ENCODE data around the gene STIP1.

STIP1 gene

DNA sequence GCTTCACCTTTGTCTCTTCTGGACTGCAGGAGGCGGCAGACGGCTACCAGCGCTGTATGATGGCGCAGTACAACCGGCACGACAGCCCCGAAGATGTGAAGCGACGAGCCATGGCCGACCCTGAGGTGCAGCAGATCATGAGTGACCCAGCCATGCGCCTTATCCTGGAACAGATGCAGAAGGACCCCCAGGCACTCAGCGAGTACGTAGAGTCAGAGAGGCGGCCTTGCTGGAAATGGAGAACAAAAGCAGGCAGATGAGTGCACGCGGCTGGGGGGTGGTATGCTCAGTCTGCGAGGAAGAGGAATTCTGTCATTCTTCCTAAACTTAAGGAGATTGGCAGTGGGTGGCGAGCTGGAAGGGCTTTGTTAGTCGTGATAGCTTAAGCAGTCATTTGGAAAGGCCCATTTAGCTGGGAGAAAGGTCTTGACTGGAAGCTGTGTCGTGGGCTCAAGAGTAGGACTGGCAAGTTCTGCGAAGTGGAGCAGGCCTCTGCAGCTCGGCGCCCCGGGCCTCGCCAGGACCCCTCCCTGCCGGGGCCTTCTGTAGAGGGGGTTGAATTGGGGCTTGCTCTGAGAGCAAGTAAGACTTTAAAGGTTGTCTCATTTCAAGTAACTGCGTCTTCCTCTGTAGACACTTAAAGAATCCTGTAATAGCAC is 17.6 kb downstream of the STIP1 start:
- DNase-seq, result no peak

DNA sequence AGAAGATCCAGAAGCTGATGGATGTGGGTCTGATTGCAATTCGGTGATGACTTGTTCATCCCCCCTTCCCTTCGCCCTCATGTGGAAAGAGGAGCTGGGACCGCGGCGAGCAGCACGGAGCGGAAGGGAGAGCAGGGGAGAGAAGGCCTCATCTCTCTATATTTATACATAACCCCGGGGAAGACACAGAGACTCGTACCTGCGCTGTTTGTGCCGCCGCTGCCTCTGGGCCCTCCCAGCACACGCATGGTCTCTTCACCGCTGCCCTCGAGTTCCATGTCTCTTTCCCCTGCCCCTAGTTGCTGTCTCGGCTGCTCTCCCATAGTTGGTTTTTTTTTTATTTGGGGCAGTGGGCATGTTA is 18.1 kb downstream of the STIP1 start:
- no peak for DNase-seq

DNA sequence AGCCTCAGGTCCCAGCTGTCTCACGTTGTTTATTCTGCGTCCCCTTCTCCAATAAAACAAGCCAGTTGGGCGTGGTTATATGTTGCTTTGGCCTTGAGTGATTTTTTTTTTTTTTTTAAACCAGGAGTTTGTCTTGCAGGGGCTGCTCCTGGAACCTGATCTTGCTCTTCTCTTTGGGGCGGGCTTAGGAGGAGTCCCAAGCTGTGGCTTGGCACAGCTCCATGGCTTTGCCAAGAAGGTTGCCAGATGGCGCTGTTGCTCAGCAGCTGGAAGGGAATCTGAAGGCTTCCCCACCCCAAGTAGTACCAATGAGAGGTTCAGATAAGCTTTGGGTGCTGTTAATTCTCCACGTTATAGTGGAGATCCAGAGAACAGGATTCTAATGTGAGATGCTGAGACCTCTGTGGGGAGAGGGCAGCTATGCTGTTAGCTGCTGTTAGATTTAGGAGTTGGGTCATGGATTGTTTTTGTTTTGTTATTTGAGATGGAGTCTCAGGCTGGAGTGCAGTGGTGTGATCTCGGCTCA is 18.6 kb downstream of the STIP1 start:
- DNase-seq, result peak; percentile 86

DNA sequence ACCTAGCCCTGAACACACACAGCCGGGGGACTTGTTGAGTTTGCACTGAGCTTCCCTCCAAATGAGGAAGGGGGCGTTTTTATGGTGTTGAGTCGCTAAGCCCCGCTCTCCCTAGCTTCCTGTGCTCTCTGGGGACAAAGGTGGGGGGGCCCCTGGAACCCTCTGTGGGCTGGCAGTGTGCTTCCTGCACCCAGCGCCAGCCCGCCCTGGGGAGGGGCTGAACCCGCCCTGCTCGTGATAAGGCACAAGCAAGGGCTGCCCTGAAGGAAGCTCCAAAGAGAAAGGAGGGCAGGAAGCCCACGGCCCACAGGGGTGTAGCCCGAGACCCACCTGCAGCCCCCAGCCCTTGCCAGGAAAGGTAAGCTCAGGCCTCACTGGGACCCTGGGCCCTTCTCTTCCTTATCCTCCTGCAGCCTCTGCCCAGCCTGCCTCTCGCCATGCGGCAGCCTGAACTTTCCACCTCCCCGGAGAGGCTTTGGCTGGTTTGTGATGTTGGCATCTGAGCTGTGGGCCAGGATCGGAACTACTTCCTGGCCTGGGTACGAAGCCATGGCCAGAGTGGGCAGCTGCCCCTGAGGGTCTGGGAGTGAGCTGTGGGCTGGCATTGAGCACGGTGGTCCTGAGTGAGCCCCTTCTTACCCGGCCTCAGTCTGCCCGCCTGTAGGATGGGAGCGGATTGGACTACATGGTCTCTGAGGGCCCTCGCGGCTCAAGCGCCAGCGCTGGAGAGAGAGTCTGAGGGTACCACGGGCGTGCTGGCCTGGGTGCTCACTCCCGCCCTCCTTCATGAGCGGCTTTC is 20.7 kb downstream of the STIP1 start, which contains the start of gene FERMT3:
Gene FERMT3 (plus strand): TSS at position 265 of the 799 bp plus-strand sequence. CDS start 644 bp downstream, outside the sequence.
- peak; percentile 76 for DNase-seq

DNA sequence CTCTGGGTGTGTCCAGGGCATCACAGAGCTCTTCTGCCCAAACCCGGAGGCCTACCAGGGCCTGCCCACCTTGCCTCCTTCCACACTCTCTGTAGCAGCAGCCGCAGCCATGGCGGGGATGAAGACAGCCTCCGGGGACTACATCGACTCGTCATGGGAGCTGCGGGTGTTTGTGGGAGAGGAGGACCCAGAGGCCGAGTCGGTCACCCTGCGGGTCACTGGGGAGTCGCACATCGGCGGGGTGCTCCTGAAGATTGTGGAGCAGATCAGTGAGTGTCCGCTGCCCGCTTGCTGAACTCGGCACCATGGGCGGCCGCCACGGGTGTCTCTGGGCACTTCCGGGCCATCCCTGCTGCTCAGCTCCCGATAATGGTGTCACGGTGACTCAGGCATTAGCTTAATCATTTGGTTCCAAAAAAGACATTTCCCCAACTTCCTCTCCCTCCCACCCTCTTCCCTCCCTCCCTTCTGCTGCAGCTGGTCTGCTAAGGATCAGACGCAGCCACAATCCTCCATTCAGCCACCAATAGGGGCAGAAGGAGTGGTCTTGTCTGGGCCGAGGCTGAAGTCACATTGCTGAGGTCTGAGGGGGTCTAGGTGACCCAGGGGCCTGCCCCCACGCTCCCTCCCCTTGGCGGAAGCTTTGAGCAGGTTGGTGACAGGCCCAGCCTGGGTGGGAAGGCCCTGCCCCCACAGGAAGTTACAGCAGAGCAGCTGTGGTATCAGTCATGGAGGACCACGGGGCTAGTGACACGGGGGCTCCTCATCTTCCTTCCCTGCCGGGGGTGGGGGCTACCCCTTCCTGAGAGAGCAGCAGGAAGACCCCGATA is 21.5 kb downstream of the STIP1 start:
- peak; percentile 83 for DNase-seq

DNA sequence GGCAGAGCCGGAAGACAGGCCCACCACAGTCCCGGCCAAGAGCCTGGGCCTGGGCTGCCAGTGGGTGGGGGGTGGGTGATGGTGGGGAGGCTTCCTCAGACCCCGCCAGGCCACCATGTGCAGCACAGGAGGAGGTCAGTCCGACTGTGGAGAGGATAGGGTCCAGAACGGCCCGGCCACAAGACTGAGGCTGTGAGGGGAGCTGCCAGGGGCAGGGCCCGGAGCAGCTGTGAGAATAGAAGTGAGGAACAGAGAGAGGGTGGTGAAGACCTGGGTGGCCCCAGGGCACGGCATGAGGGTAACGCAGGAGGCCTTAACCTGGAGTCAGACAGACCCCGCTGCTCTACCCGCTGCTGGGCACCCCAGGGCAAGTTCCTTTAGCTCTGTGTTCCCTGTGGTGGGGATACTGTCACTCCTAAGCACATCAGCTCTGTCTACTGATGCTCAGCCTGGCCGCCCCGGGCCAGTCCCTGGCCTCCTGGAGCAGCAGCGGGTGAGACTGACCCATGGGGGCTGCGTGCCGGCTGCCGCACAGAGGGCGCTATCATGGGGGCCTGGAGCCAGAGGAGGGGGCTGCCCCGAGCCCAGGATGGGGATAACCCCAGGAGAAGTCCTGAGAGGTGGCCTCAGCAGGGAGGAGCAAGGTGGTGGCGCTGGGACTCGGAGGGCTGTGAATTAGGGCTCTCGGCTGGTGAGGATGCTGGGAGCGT is 22.3 kb downstream of the STIP1 start:
- DNase-seq, result no peak

DNA sequence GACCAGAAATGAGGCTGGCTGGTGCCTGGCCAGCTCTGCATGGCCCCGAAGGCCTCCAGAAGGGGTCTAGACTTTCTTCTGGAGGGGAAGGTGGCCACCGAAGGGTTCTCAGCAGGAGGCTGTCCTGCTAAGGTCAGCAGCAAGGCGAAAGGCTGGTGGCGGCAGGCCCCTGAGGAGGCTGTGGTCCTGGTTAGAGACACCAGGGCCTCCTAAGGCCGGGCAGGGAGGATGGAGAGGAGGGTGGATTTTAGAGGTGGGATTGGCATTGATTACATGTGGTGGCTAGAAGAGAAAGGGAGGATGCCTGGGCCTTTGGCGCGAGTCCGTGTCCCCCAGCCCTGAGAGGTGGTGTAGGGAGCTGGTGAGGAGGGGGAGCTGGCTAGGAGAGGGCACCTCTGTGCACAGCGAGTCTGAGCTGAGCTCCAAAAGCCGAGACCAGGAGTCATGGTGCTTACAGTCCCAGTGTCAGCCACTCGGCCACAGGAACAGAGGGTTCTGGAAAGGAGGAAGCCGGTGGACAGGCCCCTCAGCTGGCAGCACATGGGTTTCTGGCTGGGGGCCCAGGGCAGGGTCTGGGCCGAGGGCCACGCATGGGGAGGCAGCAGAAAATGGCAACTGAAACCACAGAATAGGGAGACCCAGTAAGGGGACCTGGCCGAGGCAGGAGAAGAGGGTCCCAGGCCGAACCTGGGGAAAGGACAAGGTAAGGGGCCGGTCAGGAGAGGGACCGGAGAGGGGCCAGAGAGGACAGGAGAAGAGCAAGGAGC is 23.0 kb downstream of the STIP1 start:
- no peak for DNase-seq

DNA sequence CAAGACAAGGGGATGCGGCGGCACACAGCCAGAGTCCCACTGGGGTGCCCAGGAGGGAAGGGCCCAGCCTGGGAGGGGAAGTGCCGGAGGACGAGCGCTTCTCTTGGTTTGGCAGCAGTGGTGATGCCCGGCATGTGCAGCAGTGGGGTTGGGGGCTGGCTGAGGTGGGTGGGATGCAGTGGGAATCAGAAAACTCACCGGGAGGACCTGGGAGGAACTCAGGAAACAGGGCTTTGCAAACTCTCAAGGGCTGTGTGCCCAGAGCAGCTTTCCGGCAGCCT is 23.5 kb downstream of the STIP1 start:
- DNase-seq, result no peak

DNA sequence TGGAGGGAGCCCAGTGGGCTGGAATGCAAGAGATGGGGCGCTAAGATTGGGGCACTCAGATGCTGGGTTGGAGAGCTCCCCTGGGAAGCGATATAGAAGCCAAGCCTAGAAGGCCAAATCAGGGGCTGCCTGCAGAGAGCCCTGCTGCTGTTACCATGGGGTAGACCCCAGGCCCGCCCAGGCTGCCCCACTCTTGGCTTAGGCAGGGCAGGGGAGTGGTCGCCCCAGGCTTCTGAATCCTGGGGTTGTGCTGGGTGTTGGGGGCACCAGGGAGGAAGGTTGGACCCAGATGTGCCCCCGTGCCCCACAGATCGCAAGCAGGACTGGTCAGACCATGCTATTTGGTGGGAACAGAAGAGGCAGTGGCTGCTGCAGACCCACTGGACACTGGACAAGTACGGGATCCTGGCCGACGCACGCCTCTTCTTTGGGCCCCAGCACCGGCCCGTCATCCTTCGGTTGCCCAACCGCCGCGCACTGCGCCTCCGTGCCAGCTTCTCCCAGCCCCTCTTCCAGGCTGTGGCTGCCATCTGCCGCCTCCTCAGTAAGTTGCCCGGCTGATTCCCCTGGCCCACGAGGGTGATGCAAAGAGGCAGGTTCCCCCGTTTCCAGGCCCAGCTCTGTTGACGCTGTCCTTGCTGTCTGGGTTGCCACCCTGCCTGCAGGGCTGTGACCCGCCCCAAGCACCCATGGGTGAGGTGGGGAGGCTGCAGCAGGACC is 24.5 kb downstream of the STIP1 start:
- DNase-seq, result no peak

DNA sequence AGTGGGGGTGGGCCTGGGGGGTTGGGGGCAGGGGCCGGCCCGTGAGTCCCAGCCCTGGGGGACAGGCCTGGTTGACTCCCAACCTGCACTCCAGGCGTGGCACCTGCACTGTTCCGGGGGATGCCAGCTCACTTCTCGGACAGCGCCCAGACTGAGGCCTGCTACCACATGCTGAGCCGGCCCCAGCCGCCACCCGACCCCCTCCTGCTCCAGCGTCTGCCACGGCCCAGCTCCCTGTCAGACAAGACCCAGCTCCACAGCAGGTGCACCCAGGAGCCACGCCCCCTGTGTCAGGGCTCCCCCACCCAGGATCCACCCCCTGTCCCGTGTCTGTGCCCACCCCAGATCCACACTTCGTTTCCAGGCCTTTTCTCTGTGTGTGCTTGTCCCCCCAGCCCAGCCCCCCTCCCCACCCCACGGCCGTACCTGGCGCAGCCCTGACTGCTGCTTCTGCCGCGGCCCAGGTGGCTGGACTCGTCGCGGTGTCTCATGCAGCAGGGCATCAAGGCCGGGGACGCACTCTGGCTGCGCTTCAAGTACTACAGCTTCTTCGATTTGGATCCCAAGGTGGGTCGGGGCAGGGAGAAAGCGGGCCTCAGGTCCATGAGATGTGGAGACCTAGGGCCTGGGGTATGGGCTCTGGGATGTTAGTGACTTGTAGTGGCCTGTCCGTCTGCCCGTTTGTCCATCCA is 25.4 kb downstream of the STIP1 start:
- no peak for DNase-seq

DNA sequence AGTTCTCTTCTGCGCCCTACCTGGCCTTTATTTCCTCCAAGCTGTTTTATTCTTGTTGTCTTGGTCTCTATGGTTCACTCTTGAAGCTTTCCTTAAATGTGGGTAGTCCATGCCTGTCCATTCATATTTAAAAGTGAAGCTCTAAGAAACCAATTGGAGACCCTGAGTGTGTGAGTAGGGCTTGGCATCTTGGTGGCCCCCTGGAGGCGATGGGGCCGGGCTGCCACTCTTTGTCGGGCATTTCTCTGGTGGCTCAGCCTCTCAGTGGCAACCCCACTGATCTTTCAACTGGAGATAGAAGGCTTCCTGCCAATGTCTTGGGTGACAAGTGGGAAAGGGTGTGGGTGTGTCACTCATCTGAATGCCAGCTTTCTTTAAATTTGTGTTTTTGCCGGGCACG is 30.9 kb downstream of the STIP1 start:
- no peak for DNase-seq

DNA sequence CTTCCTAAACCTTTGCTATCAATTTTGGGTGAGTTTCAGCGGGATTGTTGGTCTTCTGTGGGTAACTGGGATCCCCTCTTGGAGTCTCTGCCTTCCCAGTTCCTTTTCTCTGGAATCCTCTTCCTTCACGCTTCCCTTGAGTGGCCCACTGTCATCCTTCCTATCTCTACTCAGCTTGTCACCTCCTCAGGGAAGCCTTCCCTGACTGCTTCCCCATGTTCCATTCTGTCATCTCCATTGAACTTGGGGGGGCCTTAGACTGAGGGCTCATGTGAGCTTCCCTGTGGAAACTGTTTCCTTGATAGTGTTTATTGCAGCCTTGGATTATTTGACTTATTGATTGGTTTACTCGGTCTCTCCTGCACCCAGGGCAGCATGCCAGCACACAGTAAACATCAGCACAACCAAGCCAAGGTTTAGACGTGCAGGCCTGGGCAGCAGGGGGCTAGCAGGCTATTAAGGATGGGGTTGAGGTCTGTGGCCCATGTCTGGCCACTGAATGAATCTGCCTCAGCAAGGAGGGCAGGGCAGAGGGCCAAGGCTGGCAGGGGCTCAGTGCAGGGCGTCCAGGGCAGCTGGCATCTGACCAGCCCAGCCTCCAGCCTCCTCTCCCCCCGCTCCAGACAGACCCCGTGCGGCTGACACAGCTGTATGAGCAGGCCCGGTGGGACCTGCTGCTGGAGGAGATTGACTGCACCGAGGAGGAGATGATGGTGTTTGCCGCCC is 32.8 kb downstream of the STIP1 start:
- DNase-seq, result no peak

DNA sequence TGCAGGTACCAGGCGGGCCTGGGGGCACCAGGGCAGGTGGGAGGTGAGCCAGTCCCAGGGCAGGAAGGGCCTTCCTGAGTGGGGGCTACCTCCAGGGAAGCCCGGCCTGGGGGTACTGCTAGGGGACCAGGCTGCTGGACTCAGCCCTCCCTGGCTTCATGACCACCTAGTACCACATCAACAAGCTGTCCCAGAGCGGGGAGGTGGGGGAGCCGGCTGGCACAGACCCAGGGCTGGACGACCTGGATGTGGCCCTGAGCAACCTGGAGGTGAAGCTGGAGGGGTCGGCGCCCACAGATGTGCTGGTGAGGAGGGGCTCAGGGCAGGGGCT is 33.3 kb downstream of the STIP1 start:
- DNase-seq, result no peak

DNA sequence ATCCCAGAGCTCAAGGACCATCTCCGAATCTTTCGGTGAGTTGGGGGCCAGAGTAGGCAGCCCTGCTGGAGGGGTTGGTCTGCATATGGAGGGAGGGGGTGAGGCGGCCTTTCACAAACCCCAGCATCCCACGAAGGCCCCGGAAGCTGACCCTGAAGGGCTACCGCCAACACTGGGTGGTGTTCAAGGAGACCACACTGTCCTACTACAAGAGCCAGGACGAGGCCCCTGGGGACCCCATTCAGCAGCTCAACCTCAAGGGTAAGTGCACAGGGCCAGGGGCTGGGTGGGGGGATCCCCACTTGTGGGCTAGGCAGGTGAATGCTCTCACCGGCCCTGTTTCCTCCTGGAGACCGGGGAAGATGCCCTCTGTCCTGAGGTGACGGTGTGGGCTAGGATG is 33.8 kb downstream of the STIP1 start:
- DNase-seq, result no peak

DNA sequence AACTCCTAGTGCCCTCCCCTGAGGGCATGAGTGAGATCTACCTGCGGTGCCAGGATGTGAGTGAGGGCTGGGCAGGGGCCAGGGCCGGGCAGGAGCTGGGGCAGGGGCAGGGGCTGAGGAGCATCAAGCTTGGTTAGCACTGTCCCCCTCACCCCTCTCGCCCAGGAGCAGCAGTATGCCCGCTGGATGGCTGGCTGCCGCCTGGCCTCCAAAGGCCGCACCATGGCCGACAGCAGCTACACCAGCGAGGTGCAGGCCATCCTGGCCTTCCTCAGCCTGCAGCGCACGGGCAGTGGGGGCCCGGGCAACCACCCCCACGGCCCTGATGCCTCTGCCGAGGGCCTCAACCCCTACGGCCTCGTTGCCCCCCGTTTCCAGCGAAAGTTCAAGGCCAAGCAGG is 34.3 kb downstream of the STIP1 start:
- DNase-seq, result no peak

DNA sequence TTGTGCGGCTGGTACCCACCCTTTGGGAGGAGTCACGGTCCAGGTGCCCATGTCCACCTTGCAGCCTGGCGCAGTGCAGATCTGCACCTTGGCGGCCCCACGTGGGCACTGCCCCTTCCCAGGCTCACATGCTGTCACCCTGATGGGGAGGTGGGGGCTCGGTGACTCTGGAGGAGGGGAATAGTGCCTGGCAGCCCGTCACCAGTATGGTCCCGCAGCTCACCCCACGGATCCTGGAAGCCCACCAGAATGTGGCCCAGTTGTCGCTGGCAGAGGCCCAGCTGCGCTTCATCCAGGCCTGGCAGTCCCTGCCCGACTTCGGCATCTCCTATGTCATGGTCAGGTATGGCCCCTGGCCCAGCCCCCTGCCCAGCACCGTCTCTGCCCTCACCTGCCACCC is 34.8 kb downstream of the STIP1 start:
- no peak for DNase-seq

DNA sequence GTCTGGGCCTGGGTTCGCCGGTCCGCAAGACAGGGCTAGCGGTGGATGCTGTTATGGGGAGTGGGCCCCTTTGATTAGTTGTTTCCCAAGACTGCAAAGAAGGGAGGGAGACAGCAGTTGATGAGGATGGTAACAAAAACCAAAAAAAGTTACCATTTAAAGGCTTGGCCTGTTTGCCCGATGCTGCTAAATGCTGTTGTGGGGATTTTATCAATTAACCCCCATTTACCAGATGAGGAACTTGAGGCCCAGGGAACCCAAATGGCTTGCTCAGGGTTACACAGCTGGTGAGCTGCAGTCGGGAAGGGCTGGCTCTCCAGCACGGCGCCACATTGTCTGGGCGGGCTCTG is 36.7 kb downstream of the STIP1 start:
- no peak for DNase-seq

DNA sequence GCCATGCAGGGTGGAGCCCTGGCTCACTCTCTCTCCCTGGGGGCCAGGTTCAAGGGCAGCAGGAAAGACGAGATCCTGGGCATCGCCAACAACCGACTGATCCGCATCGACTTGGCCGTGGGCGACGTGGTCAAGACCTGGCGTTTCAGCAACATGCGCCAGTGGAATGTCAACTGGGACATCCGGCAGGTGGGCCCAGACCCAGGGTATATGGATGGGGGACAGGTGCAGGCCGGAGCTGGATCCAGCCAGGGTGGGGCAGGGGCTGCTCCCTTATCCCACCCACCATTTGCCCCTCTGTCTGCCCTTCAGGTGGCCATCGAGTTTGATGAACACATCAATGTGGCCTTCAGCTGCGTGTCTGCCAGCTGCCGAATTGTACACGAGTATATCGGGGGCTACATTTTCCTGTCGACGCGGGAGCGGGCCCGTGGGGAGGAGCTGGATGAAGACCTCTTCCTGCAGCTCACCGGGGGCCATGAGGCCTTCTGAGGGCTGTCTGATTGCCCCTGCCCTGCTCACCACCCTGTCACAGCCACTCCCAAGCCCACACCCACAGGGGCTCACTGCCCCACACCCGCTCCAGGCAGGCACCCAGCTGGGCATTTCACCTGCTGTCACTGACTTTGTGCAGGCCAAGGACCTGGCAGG is 37.2 kb downstream of the STIP1 start:
- no peak for DNase-seq

DNA sequence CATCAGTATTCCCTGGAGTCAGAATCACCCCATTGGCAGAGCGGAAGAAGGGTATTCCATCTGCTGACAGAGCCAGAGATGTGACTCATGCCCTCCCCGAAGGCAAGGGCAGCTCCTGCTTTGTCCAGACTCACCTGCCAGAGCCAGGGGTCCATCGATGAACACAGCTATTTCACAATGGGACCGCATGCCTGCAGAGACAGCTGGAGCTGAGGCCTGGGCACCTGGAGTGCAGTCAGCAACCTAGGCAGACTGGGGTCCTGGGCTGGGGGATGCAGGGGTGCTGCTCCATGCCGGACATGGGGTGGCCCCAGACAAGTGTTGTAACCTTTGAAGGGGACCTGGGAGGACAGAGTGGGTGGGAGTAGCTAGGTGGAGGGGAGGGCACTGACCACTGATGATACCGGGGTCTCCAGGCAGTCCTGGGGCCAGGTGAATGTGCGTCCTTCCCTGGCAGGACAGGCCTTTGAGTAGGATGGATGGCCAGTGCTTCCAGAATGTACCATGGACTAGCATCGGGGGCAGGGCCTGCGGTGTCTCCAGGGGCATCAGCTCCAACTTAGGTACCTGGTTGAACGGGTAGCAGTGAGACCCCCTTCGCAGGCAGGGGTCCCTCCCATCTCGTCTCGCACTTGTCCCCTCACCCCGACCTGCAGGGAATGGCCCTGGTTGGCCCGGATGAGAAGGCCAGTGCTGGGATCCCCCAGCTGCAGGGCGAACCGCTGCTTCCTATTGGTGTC is 38.4 kb downstream of the STIP1 start:
- DNase-seq, result no peak

Data from CD4-positive, alpha-beta T cell treated with Interleukin-15 for 1 hour (primary cell).